KMS-11 (cell line): ENCODE data around the gene FNDC3B.

ENCODE experiments used
- H2AFZ ChIP-seq: fragments of 200-600 bp; sonication (generic); 2 replicates; pipeline ENCODE4 v1.6.1; 2016; ENCODE audit warnings: antibody characterized with exemption, mixed run types, low read depth
- H3K27ac ChIP-seq: fragments of 200-600 bp; sonication (generic); 2 replicates; pipeline ENCODE4 v1.6.1; 2016; ENCODE audit warnings: mild to moderate bottlenecking, mixed run types
- H3K27me3 ChIP-seq: fragments of 200-600 bp; sonication (generic); 2 replicates; pipeline ENCODE4 v1.6.1; 2017; ENCODE audit warnings: mild to moderate bottlenecking, low read depth, mixed run types, moderate library complexity; ENCODE audit not compliant: insufficient read depth
- H3K36me3 ChIP-seq: fragments of 200-600 bp; sonication (generic); 2 replicates; pipeline ENCODE4 v1.6.1; 2017; ENCODE audit warnings: mild to moderate bottlenecking, mixed run types; ENCODE audit not compliant: insufficient read depth
- H3K4me1 ChIP-seq: fragments of 200-600 bp; sonication (generic); 2 replicates; pipeline ENCODE4 v1.6.1; 2016; ENCODE audit warnings: mild to moderate bottlenecking, low read depth, mixed run types; ENCODE audit not compliant: poor library complexity, severe bottlenecking
- H3K4me2 ChIP-seq: fragments of 200-600 bp; sonication (generic); 2 replicates; pipeline ENCODE4 v1.7.0; 2016; ENCODE audit warnings: mild to moderate bottlenecking, mixed run types
- H3K4me3 ChIP-seq: fragments of 200-600 bp; sonication (generic); IDR thresholded peaks from 2 replicates; pipeline ENCODE4 v1.6.1; 2017; ENCODE audit warnings: low read depth, low read length, mixed read lengths; ENCODE audit not compliant: insufficient read depth
- H3K79me2 ChIP-seq: fragments of 200-600 bp; sonication (generic); 2 replicates; pipeline ENCODE4 v1.6.1; 2016; ENCODE audit warnings: low read depth, mixed run types; ENCODE audit not compliant: insufficient read depth
- H3K9ac ChIP-seq: fragments of 200-600 bp; sonication (generic); 2 replicates; pipeline ENCODE4 v1.6.1; 2016; ENCODE audit warnings: mild to moderate bottlenecking, mixed run types
- H4K20me1 ChIP-seq: fragments of 200-600 bp; sonication (generic); 2 replicates; pipeline ENCODE4 v1.6.1; 2016; ENCODE audit warnings: mild to moderate bottlenecking, mixed run types; ENCODE audit not compliant: insufficient read depth
- TF ChIP-seq, protein P1 (sequence below): fragments of 200-600 bp; sonication (generic); conservative IDR thresholded peaks from 2 replicates; pipeline ENCODE4 v1.6.1; 2017; ENCODE audit warnings: low read depth, mild to moderate bottlenecking, antibody characterized with exemption, low read length, moderate library complexity, mixed read lengths

FNDC3B gene

DNA sequence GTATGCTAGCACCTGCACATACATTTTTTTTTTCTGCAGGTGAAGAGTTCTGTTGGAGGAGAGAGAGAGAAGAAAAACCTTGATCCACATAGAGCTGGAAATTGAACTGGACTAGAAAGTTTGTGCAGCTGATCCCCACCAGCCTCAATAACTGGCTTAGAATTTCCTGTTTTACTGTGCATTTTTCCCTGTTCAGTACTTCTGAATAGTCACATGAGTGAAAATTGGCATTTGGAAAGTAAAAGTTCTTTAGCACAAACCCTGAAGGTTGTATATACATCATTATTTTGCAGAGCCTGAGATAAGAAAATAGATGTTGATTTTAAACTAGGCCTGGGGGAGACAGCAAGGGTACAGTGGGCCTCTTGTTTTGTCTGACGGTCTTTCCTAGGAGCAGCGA lies 366.5 kb downstream of the FNDC3B start:
- Histone ChIP-seq H2AFZ (no peak overlapping the region), H3K4me3 (no peak overlapping the region), H3K4me1 (peaks cover 16% of the 10 kb centered on the region), H3K36me3 (no peaks in the 10 kb centered on the region), H3K4me2 (no peak overlapping the region), H3K9ac (no peak overlapping the region), H3K27ac (no peak overlapping the region), H3K27me3 (no peaks in the 10 kb centered on the region), H4K20me1 (no peaks in the 10 kb centered on the region), H3K79me2 (no peaks in the 10 kb centered on the region)
- TF ChIP-seq, protein P1, sequence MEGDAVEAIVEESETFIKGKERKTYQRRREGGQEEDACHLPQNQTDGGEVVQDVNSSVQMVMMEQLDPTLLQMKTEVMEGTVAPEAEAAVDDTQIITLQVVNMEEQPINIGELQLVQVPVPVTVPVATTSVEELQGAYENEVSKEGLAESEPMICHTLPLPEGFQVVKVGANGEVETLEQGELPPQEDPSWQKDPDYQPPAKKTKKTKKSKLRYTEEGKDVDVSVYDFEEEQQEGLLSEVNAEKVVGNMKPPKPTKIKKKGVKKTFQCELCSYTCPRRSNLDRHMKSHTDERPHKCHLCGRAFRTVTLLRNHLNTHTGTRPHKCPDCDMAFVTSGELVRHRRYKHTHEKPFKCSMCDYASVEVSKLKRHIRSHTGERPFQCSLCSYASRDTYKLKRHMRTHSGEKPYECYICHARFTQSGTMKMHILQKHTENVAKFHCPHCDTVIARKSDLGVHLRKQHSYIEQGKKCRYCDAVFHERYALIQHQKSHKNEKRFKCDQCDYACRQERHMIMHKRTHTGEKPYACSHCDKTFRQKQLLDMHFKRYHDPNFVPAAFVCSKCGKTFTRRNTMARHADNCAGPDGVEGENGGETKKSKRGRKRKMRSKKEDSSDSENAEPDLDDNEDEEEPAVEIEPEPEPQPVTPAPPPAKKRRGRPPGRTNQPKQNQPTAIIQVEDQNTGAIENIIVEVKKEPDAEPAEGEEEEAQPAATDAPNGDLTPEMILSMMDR, result no peak

DNA sequence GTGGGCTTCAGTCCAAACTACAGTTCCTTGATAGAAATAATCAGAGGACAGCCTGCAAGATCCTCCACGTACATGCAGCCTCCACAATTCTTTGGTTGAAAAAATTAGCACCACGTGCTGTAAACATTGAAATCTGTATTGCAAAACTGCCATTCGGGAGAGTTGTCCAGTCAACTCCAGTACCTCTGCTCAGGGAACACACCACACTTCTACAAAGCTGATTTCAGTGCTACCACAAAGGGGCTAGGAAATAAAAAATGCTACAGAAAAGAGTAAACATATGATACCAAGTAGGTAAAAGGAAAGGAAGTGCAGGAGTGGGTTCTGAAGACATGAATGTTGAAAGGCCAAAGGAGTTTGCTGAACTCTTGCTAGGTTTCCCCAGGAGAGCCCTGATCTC lies 368.5 kb downstream of the FNDC3B start:
- Histone ChIP-seq H4K20me1 (no peaks in the 10 kb centered on the region), H3K4me2 (no peak overlapping the region), H3K4me1 (no peaks in the 10 kb centered on the region), H3K27ac (no peak overlapping the region), H2AFZ (no peak overlapping the region), H3K4me3 (no peak overlapping the region), H3K79me2 (no peaks in the 10 kb centered on the region), H3K36me3 (no peaks in the 10 kb centered on the region), H3K27me3 (no peaks in the 10 kb centered on the region), H3K9ac (no peak overlapping the region)
- TF ChIP-seq, protein P1, result no peak

DNA sequence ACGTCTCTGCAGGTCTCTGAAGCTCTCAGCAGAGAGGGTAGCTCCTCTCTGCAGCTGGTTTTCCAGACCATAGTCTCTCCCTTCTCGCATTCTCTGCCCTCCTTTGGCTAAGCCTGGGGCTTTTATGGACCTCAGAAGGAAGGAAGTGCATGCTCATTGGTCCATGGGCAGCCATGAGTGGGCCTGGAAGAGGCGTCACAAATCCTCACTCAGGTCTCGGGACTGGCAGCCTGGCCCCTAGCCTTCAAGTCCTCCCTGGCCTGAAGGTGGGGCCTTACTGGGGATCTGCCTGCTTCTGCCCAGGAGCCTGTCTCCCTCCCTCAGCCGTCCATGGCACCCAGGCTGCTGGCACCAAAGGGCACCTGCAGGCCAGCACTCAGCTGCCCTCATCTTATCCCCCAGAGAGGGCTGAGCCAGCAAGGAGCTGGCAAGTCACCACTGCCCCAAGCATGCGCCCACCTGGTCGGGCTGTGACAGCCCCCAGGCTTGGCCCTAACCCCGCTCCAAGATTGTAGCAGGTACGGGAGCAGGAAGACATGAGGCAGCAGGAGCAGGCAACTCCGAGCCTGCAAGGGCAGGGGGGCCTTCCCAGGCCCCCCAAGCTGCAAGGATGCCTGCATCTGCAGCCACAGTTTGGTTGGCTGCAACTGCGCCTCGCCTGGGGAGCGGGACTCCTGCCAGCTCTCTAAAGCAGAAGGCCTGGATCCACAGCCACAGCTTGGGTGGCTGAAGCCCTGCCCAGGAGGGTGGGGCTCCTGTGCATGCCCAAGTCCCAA lies 371.5 kb downstream of the FNDC3B start:
- TF ChIP-seq, protein P1, result no peak
- H3K4me3 ChIP-seq, result no peak overlapping the region

DNA sequence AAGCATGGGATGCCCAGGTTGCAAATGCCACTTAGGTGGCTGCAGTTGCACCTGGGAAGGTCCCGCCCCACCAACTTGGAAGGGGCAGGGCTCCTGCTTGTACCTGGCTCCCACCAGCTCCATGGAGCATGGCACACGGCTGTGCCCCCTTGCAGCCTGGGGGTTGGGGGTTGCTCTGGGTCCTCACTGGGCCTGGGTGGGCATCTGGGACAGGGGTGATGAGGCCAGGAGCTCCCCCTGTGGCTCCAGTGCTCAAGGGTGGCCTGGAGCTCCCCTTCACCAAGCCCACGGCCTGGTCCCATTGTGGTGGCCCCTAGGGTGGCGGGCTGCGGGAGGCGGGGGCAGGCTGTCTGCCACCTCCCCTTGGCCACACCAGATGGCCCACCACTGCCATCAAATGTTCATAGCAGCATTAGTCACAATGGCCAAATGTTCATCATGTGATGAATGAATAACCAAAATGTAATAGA lies 372.1 kb downstream of the FNDC3B start:
- H2AFZ ChIP-seq, result no peak overlapping the region
- no peak overlapping the region for H3K4me3 ChIP-seq
- no peak overlapping the region for H3K4me2 ChIP-seq
- H3K27me3 ChIP-seq, result no peaks in the 10 kb centered on the region
- H3K4me1 ChIP-seq, result peaks cover 10% of the 10 kb centered on the region
- no peaks in the 10 kb centered on the region for H3K36me3 ChIP-seq
- H3K27ac ChIP-seq, result no peak overlapping the region
- H3K79me2 ChIP-seq, result no peaks in the 10 kb centered on the region
- H3K9ac ChIP-seq, result no peak overlapping the region
- TF ChIP-seq, protein P1, result no peak
- H4K20me1 ChIP-seq, result no peaks in the 10 kb centered on the region

More for the DNA sequence above, 371.5 kb downstream of the FNDC3B start:
- Histone ChIP-seq H3K4me2 (no peak overlapping the region), H3K4me1 (peaks cover 10% of the 10 kb centered on the region), H4K20me1 (no peaks in the 10 kb centered on the region), H2AFZ (no peak overlapping the region), H3K27me3 (no peaks in the 10 kb centered on the region), H3K9ac (no peak overlapping the region), H3K36me3 (no peaks in the 10 kb centered on the region), H3K27ac (no peak overlapping the region), H3K79me2 (no peaks in the 10 kb centered on the region)
